Adipocyte (in vitro differentiated cells): ENCODE results near the gene ORM2.

Source experiments
- DNase-seq: peaks from one replicate; pipeline ENCODE4 v3.0.0-alpha.2; 2015; ENCODE audit warnings: low read depth
- H3K27me3 ChIP-seq: replicated peaks from 2 replicates; pipeline ENCODE4 v1.7.0; 2013; ENCODE audit warnings: mild to moderate bottlenecking, low read length, moderate library complexity; ENCODE audit not compliant: control insufficient read depth, insufficient read depth
- H3K36me3 ChIP-seq: 2 replicates; pipeline ENCODE4 v1.7.0; 2013; ENCODE audit warnings: low read length, mild to moderate bottlenecking, moderate library complexity; ENCODE audit not compliant: control insufficient read depth, insufficient read depth, severe bottlenecking
- H3K4me1 ChIP-seq: 2 replicates; pipeline ENCODE4 v1.7.0; 2013; ENCODE audit warnings: mild to moderate bottlenecking, low read length, moderate library complexity; ENCODE audit not compliant: control insufficient read depth, insufficient read depth
- H3K4me3 ChIP-seq: 2 replicates; pipeline ENCODE4 v1.7.0; 2013; ENCODE audit warnings: mild to moderate bottlenecking, low read length, moderate library complexity
- H3K9ac ChIP-seq: 2 replicates; pipeline ENCODE4 v1.7.0; 2013; ENCODE audit warnings: mild to moderate bottlenecking, low read length, moderate library complexity
- H3K9me3 ChIP-seq: 2 replicates; pipeline ENCODE4 v1.7.0; 2013; ENCODE audit warnings: mild to moderate bottlenecking, low read length, moderate library complexity; ENCODE audit not compliant: control insufficient read depth

Gene ORM2

DNA sequence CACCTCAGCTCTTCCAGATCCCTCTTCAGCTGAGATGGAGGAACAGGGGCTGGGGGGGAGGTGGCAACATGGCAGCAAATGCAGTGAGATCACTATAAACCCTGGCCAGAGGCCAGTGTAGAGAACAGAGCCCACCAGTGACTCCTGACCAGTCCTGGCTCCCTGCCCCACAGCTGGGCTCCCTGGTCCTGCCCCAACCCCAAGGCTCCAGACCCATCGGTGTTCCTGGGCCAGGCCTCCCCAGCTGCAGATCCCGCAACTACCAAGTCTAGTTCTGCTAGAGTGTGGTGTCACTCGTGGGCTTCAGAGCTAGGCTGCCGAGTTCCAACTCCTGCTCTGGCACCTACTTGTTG is 41.3 kb downstream of the ORM2 start:
- Histone ChIP-seq H3K4me3 (no peak overlapping the region), H3K9me3 (no peaks in the 10 kb centered on the region), H3K36me3 (peaks cover 78% of the 10 kb centered on the region), H3K27me3 (no peaks in the 10 kb centered on the region), H3K4me1 (peaks cover 53% of the 10 kb centered on the region), H3K9ac (no peak overlapping the region)
- no peak for DNase-seq

DNA sequence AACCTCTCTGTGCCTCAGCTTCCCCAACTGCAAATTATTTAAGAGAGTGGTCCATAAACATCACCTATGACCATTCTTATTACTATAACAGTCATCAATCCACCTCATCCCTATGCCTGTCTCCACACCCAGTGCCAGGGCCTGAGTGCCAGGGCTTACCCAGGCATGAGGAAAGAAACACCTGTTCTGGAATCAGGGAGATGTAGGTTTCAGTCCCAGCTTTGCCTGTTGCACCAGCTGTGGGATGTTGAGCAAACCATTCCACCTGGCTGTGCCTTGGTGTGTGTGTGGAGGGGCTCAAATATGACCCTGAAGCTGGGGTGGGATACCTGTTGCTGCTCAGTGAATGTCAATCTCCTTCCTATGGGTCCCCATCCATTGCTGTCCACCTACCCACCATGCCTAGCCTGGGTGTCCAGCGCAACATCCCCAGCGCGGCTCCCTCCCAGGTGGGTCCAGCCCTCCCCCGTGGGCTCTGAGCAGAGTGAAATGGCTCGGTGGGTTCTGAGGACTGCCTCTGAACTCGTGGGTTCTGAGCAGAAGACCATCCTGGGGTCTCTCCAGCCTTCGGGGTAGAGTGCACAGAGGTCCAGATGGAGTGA is 41.8 kb downstream of the ORM2 start:
- Histone ChIP-seq H3K4me1 (peaks cover 48% of the 10 kb centered on the region), H3K27me3 (no peaks in the 10 kb centered on the region), H3K9ac (no peak overlapping the region), H3K9me3 (no peaks in the 10 kb centered on the region), H3K4me3 (no peak overlapping the region), H3K36me3 (peaks cover 80% of the 10 kb centered on the region)
- DNase-seq: no peak

DNA sequence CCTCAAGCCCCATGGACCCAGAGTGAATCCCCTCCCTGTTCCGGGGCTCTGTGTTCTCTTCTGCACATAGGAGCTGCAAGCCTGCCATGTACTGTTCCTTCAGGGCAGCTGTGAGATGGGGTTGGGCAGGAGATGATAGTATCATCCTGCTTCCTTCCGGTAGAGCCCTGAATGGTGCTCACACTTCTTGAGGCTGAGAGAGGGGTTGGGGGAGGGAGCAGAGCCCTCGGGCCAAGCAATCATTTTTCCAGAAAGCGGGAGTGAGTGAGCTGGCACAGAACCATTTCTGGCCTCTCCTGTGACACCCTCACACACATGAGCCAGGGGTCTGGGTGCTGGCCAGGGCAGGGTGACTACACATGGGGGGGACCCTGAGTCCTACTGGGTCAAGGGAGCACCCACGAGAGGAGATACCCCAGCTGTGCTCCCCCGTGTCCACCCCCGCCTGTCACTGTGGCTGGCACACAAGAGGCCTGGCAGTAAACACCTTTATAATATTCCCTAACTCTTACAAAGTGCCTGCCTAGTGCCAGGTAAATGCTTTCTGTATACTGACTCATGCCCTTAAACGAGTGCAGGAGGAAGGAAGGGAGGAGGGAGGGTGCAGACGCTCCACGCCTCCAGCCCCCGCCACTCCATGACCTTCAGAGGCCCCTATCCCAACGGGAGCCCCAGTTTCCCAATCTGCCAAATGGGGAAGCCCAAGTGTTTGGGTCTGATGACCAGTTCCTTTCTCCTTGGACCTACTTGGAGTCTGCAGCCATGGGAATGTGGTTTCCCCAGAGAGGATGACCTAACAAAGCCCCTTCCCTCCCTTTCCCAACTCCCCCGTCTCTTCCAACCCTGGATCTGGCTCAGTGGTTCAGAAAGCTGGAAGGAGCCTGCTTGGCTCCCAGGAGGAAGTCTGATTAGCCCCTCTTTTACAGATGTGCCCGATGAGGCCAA is 42.6 kb downstream of the ORM2 start:
- Histone ChIP-seq H3K27me3 (no peaks in the 10 kb centered on the region), H3K36me3 (peaks cover 83% of the 10 kb centered on the region), H3K4me1 (peaks cover 41% of the 10 kb centered on the region), H3K4me3 (no peak overlapping the region), H3K9ac (peak overlapping the region; percentile 44), H3K9me3 (no peaks in the 10 kb centered on the region)
- no peak for DNase-seq

DNA sequence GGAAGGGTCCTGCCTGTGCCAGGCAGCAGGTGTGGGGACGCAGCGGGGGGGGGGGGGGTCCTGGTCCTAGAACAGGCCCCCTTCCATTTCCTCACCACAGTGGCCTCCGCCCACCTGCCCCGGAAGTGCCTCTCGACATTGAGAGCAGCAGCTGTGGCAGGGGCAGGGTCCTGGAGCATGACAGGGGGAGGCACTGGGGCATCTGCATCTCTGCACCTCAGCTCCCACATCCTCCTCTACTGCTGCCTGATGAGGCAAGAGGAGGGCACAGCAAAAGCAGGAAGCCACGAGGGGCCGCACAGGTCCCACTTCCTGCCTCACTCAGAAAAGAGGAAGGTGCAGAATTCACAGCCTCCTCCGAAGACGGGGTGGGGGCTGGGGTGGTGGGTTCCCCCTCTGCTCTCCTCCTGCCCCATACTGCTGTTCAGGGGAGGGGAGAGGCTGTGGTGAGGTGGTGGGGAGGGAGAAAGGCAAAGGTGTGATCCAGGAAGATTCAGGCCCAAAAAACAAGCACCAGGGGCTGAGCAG is 43.3 kb downstream of the ORM2 start:
- DNase-seq: no peak

DNA sequence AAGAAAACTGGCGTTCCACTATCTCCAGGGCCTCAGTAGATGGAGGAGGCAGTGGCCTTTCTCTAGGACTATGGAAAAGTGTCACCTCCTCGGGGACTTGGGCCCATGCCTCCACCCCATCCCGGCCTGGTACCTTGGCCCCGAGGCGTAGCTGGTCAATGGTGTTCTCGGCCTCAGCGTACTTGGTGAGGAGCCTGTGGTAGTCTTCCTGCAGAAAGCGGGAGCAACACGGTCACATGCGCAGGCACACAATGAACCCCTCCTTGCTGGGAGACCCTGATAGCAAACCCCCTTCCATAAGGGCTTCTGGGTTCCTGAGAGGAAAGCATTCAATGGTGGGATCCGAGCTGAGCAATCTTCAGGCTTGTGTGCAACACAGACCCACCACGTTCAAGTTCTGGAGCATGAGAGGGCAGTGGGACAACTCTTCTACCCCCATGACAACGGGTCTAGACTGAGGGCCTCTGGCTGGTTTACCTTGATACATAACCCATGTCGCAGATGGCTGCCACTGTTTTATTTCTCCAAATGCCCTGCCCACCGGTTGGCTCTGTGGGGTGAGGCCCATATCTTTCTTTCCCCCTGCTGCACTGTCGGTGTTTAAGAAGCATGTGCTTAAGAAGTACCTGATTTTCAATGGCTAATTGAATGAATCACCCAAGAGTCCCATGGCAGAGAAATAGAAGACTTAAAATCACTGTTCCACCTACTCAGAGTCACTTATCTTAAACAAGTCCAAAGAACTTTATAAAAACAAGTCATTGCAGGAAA is 44.5 kb downstream of the ORM2 start:
- Histone ChIP-seq H3K27me3 (no peaks in the 10 kb centered on the region), H3K9ac (no peak overlapping the region), H3K4me1 (peaks cover 30% of the 10 kb centered on the region), H3K9me3 (no peaks in the 10 kb centered on the region), H3K36me3 (peaks cover 83% of the 10 kb centered on the region), H3K4me3 (no peak overlapping the region)
- DNase-seq: no peak

More for the DNA sequence above, 43.3 kb downstream of the ORM2 start:
- Histone ChIP-seq H3K36me3 (peaks cover 83% of the 10 kb centered on the region), H3K4me1 (peaks cover 36% of the 10 kb centered on the region), H3K27me3 (no peaks in the 10 kb centered on the region), H3K9me3 (no peaks in the 10 kb centered on the region), H3K4me3 (no peak overlapping the region), H3K9ac (no peak overlapping the region)

DNA sequence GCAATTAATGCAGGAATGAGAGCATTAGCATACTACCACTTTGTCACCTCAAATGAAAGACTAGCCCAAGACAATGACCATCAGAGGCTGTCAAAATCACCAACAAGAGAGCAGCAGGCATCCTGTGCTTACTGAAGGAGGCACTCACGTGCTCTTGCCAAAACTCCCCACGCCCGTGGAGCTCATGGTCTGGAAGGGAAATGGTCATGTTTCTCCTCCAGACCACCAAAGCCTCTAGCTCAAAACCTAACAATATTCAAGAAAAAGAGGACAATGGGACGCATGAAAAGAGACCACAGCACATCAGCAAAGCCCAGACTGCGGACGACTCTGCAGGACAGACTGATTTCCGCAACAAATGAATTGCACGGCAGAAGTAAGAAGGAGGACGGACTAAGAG is 45.3 kb downstream of the ORM2 start:
- Histone ChIP-seq H3K9me3 (no peaks in the 10 kb centered on the region), H3K4me1 (peaks cover 30% of the 10 kb centered on the region), H3K9ac (no peak overlapping the region), H3K36me3 (peaks cover 83% of the 10 kb centered on the region), H3K27me3 (no peaks in the 10 kb centered on the region), H3K4me3 (no peak overlapping the region)
- DNase-seq: no peak

DNA sequence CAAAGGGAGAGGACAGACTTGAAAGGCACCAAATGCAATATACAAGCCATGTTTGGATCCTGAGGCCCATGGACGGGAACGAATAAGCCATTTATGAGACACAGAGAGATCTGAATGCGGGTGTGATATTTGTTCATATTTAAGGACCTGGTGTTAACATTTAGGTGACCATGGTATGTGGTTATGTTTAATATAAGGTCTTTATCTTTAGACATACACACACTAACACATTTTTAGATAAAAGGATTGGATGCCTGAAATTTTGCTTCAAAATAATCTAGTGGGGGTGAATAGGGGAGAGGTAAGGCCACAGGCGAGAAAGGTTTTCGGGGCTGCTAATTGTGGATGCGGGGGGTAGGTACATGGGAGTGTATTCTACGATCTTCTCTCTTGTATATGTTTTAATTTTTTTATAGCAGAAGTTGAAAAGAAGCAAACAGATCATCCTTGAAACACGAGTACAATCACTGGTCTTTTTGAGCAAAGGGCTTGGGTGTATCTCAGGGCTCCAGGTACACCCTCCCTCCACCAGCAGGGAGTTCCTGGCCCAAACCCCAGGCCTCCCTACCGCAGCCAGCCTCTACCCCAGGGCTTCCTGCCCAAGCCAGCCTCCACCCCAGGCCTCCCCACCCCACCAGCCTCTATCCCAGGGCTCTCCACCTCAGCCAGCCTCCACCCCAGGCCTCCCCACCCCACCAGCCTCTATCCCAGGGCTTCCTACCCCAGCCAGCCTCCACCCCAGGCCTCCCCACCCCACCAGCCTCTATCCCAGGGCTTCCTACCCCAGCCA is 45.9 kb downstream of the ORM2 start:
- Histone ChIP-seq H3K9me3 (no peaks in the 10 kb centered on the region), H3K36me3 (peaks cover 84% of the 10 kb centered on the region), H3K9ac (no peak overlapping the region), H3K4me1 (peaks cover 30% of the 10 kb centered on the region), H3K27me3 (no peaks in the 10 kb centered on the region), H3K4me3 (no peak overlapping the region)
- no peak for DNase-seq

DNA sequence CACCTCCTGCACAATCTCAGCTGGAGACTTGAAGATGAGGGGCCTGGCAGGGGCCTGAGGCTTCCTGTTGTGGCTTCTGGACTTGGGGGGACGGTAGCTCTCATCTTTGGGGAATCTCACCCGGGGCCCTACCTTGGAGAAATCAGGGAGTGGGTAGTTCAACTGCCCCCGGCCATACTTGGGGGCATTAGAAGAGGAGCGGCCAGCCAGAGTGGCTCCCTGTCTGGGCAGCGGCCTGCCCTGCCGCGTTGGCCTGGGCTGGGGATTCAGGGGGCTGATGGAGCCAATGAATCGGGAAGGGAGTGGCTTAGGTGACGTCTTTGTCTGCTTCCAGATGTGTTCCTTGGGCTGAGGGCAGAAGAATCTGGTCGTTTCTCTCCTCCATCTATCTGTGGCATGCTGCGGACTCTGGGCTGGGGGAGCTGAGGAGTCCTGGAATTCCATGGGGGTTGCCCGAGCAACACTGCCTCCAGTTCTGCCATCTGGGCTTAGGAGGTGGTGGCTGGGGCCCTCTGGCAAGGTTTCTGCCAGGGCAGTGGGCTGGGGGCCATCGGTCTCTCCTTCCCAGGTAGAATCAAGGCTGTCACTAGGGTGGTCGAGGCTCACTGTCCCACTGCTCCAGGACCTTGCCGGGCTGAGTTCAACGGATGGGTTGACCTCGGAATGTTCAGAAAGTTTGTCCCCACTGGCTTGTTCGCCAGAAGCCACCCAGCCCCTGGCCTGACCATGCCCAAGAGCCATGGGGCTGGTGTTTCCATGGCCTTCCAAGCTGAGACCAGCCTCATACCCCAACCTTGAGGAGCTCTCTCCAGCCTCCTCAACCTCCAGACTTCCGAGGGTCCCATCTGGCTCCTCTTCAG is 47.1 kb downstream of the ORM2 start:
- H3K9me3 ChIP-seq: no peaks in the 10 kb centered on the region
- H3K36me3 ChIP-seq: peaks cover 82% of the 10 kb centered on the region
- H3K4me3 ChIP-seq: no peak overlapping the region
- peaks cover 21% of the 10 kb centered on the region for H3K4me1 ChIP-seq
- no peaks in the 10 kb centered on the region for H3K27me3 ChIP-seq
- no peak overlapping the region for H3K9ac ChIP-seq
- DNase-seq: no peak

DNA sequence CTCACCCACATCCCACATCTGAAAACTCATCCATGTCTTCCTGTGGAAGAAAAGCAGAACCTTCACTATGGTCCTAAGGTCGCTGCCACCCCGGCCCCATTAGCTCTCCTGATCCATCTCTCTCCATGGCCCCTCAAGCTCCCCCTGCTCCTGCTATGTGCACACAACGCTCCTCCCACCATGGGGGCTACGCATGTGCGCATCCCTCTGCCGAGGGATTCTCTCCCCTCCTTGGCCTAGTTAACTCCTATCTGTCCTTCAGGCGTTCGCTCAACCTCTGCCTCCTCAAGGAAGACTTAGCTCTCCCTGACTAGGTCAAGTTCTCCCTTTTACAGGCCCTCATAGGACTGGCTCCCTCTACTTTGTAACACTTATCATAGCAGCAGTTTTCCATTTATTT is 48.3 kb downstream of the ORM2 start:
- Histone ChIP-seq H3K27me3 (no peaks in the 10 kb centered on the region), H3K4me1 (peaks cover 22% of the 10 kb centered on the region), H3K9me3 (no peaks in the 10 kb centered on the region), H3K4me3 (no peak overlapping the region), H3K9ac (no peak overlapping the region), H3K36me3 (peaks cover 82% of the 10 kb centered on the region)
- no peak for DNase-seq

DNA sequence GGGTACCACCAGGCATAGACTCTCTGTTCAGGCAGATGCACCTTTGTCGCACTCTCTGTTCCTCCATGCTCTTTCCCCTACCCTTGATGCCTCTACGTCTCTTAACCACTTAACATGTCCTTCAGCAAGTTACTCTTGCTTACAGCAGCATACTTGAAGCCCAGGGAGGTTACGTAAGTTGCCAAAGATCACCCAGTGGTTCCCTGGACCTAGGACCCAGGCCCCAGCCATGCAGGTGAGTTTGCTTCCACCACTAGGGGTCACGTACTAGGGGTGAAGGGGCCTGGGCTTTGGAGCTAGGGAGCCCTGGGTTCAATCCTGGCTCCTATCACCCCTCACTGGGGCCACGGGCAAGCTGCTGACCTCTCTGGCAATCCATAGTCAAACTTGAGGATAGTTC is 49.2 kb downstream of the ORM2 start:
- no peak overlapping the region for H3K4me3 ChIP-seq
- H3K9me3 ChIP-seq: no peaks in the 10 kb centered on the region
- H3K36me3 ChIP-seq: peaks cover 74% of the 10 kb centered on the region
- H3K9ac ChIP-seq: no peak overlapping the region
- no peak for DNase-seq
- H3K4me1 ChIP-seq: peaks cover 22% of the 10 kb centered on the region
- H3K27me3 ChIP-seq: no peaks in the 10 kb centered on the region
